Measurements from ENCODE around the gene ERICH2.

The ERICH2 gene

DNA sequence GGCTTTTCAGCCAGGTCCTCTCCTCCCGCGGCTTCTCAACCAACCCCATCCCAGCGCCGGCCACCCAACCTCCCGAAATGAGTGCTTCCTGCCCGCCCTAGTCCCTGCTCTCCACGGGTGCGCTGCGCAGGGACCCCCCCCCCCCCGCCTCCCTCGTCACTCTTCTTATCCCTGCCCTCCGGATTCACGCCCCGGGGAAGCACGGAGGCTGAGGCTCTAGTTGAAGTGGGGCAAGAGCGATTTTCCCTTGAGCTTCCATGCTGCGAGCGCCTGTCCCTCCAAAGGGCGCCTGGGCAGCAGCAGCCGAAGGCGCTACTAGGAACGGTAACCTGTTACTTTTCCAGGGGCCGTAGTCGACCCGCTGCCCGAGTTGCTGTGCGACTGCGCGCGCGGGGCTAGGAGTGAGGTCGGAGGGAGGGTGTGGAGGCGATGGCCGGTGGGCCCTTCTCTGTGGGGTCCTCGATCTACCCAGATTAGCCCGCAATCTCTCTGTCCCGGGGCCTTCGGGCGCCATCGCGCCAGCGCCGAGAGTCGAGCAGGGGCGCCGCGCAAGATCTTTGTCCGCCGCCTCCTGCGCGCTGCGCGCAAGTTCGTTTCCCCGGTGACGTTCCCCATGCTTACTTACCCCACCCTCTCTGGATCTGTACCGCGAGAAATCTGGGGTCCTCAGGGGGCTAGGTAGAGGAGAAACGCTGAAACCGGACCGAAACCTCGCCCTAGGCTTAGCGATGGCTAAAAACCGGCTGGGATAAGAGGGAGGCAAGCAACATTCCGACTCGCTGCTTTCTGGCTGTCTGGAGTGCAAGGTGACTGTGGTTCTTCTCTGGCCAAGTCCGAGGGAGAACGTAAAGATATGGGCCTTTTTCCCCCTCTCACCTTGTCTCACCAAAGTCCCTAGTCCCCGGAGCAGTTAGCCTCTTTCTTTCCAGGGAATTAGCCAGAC lies 47.2 kb downstream of the ERICH2 start:
- DNase-seq (ENCODE audit: low spot score): peak; percentile 43

DNA sequence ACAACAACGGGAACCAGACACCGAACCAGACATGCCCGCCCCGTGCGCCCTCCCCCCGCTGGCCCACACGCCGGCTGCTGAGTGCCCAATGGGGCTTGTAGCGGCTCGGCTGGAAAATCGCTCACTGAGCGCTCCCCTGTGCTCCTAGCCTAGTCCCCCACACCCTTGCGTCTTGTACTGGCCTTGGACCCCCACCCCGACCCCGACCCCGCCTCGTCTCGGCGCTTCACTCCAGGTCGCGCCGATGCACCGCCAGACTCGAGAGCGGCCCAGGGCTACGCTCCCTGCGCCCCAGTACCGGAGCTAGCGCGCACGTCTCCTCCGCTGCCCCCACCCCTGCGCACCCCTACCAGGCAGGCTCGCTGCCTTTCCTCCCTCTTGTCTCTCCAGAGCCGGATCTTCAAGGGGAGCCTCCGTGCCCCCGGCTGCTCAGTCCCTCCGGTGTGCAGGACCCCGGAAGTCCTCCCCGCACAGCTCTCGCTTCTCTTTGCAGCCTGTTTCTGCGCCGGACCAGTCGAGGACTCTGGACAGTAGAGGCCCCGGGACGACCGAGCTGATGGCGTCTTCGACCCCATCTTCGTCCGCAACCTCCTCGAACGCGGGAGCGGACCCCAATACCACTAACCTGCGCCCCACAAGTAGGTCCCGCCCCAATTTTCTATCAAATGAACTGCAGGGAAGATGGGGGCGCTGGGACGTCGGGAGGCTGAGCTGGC lies 48.0 kb downstream of the ERICH2 start:
- no peak for DNase-seq (ENCODE audit: low spot score)

DNA sequence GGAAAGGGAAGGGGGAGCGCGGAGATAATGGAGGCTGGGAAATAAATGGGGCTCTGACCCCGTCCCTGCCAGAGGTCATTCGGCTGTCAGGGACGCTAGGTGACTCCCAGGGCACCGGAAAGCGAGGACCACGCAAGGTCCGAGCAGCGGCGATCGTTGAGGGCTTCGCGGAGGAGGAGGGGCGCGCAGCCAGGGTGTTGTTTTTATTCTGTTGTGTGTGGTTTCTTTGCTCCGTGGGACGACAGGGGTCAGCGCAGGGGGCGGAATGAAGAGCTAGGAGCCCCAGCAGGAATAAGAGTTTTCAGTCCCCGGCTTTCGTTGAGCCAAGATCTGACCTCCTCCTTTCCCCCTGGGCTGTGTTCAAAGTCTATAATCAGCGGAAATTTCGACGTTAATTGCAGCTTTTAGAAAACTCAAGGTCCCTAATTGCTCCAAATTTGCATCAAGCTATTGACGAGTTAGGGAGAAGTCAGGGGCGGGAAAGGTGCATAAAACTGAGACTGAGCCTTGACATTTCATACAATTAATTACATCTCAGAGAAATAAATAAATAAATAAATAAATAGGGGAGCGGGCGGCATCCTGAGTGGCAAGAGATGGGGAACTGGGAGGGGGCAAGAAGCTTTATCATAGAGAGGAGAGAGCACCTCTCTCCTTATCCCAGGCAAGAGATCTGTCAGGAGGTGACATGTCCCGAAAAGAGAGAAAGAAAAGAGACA lies 48.7 kb downstream of the ERICH2 start:
- no peak for DNase-seq (ENCODE audit: low spot score)

DNA sequence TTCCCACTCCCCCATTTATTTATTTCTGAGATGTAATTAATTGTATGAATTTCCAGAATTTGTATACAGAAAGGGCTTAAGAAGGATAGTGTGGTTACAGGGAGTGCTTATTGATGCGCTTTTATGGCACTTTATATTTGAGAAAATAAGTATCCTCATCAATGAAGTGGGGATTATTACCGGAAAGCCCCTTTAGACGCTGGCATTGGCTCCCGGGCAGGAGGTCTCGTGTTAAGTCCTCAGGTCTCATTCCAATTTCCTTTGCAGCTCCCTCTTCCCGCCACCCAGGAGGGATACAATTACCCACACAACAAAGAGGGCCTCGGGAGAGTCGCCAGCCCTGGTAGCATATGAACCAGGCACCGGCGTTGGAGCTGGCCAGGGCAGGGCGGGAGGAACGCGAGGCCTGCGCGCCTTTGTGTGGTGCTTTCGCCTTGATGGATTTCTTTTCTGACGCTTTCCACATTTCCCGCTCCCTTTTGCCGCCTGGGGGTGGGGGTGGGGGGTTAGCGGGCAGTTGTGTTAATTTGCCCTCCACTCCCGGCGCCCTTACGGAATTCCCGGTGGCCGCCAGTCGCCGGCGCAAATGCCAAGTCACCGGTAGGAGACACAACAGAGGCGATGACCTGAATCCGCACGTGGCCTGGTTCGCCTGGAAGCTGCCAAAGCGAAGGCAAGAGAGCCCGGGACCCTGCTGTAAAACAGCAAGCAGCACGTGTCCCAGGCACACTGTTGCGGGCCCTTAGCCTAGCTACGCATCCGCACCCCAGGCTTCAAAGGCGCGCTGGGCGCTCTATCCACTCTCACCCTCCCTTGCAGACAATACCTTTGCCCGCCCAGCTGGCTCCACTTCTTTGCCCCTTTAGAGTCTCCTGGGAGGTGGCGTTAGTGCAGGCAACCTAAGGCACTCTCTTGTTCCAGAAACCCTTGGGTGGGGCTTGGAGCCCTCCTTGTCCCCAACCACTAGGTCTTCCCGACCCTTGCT lies 49.8 kb downstream of the ERICH2 start:
- DNase-seq (ENCODE audit: low spot score): no peak

GRCh38 chr2:170820757-170821530 lies 50.8 kb downstream of the ERICH2 start:
- DNase-seq (ENCODE audit: low spot score): no peak

DNA sequence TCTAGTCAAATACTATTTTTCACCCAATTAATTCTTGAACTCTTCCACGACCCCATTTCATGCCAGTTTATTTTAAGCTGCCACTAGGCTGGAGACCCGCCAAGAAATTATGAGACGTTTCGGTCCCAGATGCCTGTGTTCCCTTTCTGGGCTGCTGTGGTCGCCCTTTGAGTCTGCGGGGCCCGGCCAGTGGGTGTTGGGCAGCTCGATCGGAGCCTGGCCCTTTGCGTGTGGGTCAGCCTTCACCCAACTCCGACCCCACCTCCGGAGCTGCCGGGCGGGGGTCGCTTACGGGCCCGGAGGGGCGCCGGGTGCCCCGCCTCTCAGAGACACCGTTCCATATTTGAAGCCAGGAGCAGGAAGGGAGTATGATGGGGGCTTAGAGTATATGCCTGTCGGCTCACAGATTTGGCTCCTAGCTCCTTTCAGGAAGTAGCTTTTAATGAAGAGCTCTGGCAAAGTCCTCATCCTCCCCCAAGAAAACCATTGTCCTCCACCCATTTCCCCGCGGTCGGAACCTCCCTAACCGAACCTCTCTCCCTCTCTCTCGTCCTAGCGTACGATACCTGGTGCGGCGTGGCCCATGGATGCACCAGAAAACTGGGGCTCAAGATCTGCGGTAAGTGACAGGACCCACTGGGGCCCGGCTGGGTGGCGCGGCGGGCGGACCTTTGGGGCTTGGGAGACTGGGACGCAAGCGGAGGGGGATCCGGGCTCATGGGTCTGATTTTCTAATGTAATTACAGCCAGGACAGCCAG lies 51.5 kb downstream of the ERICH2 start:
- no peak for DNase-seq (ENCODE audit: low spot score)

- no peak for DNase-seq (ENCODE audit: low spot score)
Observed at GRCh38 chr2:170822290-170823087, 52.3 kb downstream of the ERICH2 start.

- no peak for DNase-seq (ENCODE audit: low spot score)
Observed at GRCh38 chr2:170823088-170823897, 53.1 kb downstream of the ERICH2 start.

DNA sequence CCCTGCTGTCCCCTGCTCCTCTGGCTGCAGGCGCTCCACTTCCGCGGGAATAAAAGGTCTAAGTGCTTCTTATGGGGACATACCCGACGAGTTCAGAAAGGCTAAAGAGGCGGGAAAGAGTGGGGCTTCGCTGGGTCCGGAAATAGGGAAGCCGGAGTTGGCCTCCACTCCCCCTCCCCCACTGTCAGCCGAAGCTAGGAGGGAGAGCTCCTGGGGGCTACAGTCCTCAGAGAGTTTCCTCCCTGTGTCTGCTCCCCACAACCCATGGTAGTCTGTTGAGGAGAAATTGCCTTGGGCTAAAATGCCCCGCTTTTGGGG lies 53.7 kb downstream of the ERICH2 start:
- no peak for DNase-seq (ENCODE audit: low spot score)

GRCh38 chr2:170824526-170825015 lies 54.4 kb downstream of the ERICH2 start:
- no peak for DNase-seq (ENCODE audit: low spot score)

DNA sequence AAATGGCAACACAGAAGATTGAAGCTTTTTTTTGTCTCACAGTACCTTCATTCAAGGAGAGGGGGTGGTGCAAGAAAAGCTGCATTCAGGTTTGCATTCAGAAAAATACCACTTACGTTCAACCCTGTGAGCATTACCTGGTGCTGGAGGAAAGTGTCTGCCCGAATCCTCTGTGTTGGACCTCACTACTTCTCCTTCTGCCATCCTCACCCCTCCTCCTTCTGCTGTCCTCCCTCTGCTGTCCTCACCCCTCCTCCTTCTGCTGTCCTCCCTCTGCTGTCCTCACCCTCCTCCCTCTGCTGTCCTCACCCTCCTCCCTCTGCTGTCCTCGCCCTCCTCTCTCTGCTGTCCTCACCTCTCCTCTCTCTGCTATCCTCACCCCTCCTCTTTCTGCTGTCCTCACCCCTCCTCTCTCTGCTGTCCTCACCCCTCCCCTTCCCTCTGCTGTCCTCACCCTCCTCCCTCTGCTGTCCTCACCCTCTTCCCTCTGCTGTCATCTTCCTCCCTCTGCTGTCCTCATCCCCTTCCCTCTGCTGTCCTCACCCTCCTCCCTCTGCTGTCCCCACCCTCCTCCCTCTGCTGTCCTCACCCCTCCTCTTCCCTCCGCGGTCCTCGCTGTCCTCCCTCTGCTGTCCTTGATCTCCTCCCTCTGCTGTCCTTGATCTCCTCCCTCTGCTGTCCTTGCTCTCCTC lies 57.8 kb downstream of the ERICH2 start:
- DNase-seq (ENCODE audit: low spot score): no peak

DNA sequence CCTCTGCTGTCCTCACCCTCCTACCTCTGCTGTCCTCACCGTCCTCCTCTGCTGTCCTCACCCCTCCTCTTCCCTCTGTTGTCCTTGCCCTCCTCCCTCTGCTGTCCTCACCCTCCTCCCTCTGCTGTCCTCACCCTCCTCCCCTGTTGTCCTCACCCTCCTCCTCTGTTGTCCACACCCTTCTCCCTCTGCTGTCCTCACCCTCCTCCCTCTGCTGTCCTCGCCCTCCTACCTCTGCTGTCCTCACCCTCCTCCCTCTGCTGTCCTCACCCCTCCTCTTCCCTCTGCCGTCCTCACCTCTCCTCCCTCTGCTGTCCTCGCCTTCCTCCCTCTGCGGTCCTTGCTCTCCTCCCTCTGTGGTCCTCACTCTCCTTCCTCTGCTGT lies 58.3 kb downstream of the ERICH2 start:
- no peak for DNase-seq (ENCODE audit: low spot score)

- no peak for DNase-seq (ENCODE audit: low spot score)
Observed at GRCh38 chr2:170829036-170829435, 58.9 kb downstream of the ERICH2 start.

- no peak for DNase-seq (ENCODE audit: low spot score)
Observed at GRCh38 chr2:170830166-170830565, 60.0 kb downstream of the ERICH2 start.

GRCh38 chr2:170831115-170831514 lies 60.9 kb downstream of the ERICH2 start:
- DNase-seq (ENCODE audit: low spot score): no peak

- DNase-seq (ENCODE audit: low spot score): no peak
Observed at GRCh38 chr2:170836027-170836426, 65.8 kb downstream of the ERICH2 start.

DNA sequence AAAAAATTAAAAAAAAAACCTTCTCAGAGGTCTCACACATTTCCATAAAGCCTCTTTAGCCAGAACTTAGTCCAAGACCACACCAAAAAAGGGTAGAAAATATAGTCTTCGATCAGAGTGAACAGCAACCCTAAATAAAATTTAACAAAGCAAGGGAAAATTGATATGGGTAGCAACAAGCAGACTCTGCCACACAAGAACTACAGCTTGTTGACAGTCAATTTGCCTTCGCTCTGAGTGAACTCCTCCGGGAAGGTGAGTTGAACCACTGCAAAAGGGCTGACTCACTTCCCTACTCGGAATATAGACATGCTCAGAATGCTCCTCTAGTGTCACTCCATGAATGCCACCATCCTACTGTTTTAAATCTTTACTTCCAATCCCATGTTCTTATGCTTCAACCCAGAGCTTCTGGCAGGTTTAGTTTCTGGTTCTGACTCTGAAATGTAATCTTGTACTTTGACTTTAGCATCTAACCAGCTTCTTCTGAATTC lies 70.6 kb downstream of the ERICH2 start:
- DNase-seq (ENCODE audit: low spot score): no peak

All from SW480 (cell line).